Panc1 (cell line): Measurements from ENCODE around the gene NAPA.

ENCODE experiments used
- POLR2AphosphoS5 ChIP-seq: IDR thresholded peaks from 2 replicates; pipeline ENCODE4 v1.6.1; 2012; ENCODE audit warnings: mild to moderate bottlenecking, low read depth, low read length, moderate library complexity
- TCF7L2 ChIP-seq: IDR thresholded peaks from 2 replicates; pipeline ENCODE4 v1.6.1; 2011; ENCODE audit warnings: mild to moderate bottlenecking, low read depth, low read length, inconsistent platforms
- TF ChIP-seq, protein P1 (sequence below): fragments of 450-650 bp; IDR thresholded peaks from 2 replicates; pipeline ENCODE4 v1.5.1; 2017; ENCODE audit warnings: mild to moderate bottlenecking
- TF ChIP-seq, protein P2 (sequence below), 2 experiments: IDR thresholded peaks; 2 replicates each; pipeline ENCODE4 v1.6.1; 2011 to 2012; ENCODE audit warnings: low read depth in 2 of 2, control low read depth in 1 of 2, low read length in 1 of 2, mild to moderate bottlenecking in 1 of 2, moderate library complexity in 1 of 2; ENCODE audit not compliant: insufficient read depth in 1 of 2

DNA sequence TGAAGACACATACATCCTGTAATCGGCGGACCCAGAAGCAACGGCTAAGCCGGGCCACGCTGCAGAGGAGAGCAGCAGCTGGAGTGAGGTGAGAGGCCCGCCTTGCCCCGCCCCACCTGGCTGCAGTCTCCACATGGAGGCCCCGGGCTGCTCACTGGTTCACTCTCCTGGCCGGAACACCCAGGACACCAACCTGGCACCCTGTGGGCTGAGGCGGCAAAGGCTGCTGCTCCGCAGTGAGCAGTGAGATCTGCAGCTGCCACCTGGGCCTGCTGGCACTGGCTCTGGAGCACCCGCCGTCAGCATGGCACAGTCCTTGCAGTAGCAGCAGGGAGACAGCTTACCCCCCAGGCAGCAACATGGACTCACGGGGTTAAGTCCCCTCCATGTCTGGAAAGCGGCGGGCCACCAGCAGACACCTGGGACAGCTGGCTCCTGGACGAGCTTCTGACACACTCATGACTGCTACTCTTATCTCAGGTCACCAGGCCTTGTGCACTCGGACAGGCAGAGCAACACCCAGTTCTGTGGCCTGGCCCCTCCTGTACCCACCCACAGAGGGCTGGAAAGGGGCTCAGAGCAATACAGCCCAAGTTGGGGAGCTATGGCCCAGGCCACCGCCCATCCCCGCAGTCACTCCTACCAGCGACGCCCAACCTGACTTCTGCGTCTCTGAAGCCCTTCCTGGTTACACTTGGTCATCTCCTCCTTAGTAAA, 17.7 kb downstream of the NAPA start:
- TF ChIP-seq POLR2AphosphoS5, result no peak
- TF ChIP-seq, protein P1, sequence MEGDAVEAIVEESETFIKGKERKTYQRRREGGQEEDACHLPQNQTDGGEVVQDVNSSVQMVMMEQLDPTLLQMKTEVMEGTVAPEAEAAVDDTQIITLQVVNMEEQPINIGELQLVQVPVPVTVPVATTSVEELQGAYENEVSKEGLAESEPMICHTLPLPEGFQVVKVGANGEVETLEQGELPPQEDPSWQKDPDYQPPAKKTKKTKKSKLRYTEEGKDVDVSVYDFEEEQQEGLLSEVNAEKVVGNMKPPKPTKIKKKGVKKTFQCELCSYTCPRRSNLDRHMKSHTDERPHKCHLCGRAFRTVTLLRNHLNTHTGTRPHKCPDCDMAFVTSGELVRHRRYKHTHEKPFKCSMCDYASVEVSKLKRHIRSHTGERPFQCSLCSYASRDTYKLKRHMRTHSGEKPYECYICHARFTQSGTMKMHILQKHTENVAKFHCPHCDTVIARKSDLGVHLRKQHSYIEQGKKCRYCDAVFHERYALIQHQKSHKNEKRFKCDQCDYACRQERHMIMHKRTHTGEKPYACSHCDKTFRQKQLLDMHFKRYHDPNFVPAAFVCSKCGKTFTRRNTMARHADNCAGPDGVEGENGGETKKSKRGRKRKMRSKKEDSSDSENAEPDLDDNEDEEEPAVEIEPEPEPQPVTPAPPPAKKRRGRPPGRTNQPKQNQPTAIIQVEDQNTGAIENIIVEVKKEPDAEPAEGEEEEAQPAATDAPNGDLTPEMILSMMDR, result no peak
- TF ChIP-seq, protein P2, sequence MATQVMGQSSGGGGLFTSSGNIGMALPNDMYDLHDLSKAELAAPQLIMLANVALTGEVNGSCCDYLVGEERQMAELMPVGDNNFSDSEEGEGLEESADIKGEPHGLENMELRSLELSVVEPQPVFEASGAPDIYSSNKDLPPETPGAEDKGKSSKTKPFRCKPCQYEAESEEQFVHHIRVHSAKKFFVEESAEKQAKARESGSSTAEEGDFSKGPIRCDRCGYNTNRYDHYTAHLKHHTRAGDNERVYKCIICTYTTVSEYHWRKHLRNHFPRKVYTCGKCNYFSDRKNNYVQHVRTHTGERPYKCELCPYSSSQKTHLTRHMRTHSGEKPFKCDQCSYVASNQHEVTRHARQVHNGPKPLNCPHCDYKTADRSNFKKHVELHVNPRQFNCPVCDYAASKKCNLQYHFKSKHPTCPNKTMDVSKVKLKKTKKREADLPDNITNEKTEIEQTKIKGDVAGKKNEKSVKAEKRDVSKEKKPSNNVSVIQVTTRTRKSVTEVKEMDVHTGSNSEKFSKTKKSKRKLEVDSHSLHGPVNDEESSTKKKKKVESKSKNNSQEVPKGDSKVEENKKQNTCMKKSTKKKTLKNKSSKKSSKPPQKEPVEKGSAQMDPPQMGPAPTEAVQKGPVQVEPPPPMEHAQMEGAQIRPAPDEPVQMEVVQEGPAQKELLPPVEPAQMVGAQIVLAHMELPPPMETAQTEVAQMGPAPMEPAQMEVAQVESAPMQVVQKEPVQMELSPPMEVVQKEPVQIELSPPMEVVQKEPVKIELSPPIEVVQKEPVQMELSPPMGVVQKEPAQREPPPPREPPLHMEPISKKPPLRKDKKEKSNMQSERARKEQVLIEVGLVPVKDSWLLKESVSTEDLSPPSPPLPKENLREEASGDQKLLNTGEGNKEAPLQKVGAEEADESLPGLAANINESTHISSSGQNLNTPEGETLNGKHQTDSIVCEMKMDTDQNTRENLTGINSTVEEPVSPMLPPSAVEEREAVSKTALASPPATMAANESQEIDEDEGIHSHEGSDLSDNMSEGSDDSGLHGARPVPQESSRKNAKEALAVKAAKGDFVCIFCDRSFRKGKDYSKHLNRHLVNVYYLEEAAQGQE (IDR thresholded peaks at IDR 0.05; ENCODE audit: insufficient read depth in 1 of 2, low read depth in 2 of 2, low read length in 1 of 2), result no peak
- TF ChIP-seq TCF7L2, result no peak
